Suppressor macrophage treated with lipopolysaccharide for 1 hour (primary cell): Measurements from ENCODE around the gene MNDA.
"Not testable (repeated sequence)": the region's sequence is repeated elsewhere in the genome, so short reads cannot be mapped to it uniquely, and the experiment has no call there.

ENCODE experiments used
- DNase-seq, 3 donors: peaks; one replicate each; pipeline ENCODE4 v3.0.0-alpha.2; 2020 to 2022

The MNDA gene

DNA sequence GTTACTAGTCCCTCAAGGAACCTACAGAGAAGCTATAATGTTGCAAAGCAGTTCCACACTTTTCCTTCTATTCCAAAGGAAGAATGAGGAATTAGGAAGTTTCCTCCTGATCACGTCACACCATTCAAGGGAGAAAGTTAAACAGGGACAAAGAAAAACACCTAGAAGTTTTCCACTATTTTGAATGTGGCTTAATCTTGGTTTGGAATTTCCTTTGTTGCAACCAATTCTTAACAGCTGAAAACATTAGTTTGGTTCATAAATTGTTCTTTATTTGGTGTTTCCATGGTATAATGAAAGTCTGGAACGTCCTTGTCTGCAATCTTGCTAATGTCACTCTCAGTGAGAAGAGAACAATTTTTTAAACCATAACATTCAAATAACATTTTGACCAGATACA is 8.4 kb downstream of the MNDA start:
- DNase-seq: peak; percentile 8 to 55 (median 41)

DNA sequence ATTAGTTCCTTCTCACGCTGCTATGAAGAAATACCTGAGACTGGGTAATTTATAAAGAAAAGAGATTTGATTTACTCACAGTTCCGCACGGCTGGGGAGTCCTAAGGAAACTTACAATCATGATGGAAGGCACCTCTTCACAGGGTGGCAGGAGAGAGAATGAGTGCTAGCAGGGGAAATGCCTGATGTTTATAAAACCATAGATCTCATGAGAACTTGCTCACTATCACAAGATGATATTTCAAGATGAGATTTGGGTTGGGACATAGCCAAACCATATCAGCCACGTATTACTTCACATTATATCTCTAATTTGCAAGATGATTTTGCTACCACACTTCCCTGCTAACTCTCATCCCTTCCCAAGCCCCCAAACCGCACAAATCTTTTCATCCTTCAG is 9.1 kb downstream of the MNDA start:
- DNase-seq: peak in 1 of 3 donors; percentile 28

- DNase-seq: no peak
Observed at GRCh38 chr1:158864595-158864994, 33.4 kb downstream of the MNDA start.

DNA sequence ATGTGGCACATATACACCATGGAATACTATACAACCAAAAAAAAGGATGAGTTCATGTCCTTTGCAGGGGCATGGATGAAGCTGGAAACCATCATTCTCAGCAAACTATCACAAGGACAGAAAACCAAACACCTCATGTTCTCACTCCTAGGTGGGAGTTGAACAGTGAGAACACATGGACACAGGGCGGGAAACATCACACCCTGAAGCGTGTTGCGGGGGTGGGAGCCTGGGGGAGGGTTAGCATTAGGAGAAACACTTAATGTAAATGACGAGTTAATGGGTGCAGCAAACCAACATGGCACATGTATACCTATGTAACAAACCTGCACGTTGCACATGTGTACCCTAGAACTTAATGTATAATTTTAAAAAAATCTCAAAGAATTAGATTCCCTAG is 39.3 kb downstream of the MNDA start:
- DNase-seq: not testable (repeated sequence)

- no peak for DNase-seq
Observed at GRCh38 chr1:158873141-158873540, 42.0 kb downstream of the MNDA start.

DNA sequence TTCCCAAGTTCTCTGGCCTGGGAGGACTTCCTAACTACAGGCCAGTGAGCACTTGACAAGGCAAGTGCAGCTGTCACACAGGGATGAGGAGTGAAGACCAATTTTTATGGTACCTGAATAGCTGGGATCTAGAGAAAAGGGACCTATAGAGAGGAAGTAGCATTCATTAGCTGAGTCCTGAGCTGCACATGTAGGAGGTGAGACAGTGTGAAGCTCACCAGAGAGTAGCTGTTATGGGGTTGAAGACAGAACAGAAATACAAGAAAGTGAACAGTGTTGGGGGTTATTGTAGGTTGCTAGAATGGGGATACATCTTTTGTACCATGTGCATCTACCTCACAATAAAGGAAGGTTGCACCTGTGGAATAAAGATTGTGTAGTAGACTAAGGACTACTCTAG is 62.5 kb downstream of the MNDA start:
- DNase-seq: no peak

DNA sequence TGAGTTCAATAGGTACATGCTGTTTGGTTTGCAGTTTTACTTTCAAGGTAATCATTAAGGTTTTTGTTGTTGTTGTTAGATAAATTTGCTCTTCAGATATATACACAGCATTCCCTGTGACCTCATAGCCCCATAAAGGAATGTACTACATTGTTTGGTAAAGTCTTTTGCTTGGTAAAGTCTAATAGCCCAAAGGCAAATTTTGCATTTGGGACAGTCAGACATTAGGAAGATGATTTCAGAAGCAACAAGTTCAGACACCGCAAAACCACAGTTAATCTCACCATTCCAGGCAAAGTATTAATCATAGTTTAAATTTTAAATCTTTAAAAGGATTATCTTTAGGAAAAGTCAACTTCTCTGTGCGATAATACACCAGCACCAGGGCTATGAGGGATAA is 67.6 kb downstream of the MNDA start:
- no peak for DNase-seq
